Stimulated activated CD4-positive, alpha-beta T cell treated with anti-CD3 and anti-CD28 coated beads, TNF-alpha, amount 100 ng/mL, for 24 hours (primary cell): ENCODE results near the gene DNAJC27.
A peak's percentile ranks its signal among the peaks of the same experiment; 100 is the strongest.

Experiments
- DNase-seq, 3 experiments: peaks; one replicate each; pipeline ENCODE4 v3.0.0-alpha.2; 2020; ENCODE audit warnings: low read depth in 3 of 3

The DNAJC27 gene

GRCh38 chr2:24926220-24926601 lies 45.5 kb downstream of the DNAJC27 start:
- no peak for DNase-seq

- no peak for DNase-seq
These were observed 45.9 kb downstream of the DNAJC27 start for GRCh38 chr2:24925815-24926214.

GRCh38 chr2:24924732-24925131 lies 47.0 kb downstream of the DNAJC27 start:
- no peak for DNase-seq

GRCh38 chr2:24924266-24924665 lies 47.5 kb downstream of the DNAJC27 start:
- DNase-seq = no peak

- no peak for DNase-seq
These were observed 48.6 kb downstream of the DNAJC27 start for GRCh38 chr2:24923106-24923505.

GRCh38 chr2:24922556-24922955 lies 49.2 kb downstream of the DNAJC27 start:
- no peak for DNase-seq

- peak in 1 of 3 experiments; percentile 20 for DNase-seq
These were observed 50.8 kb downstream of the DNAJC27 start for GRCh38 chr2:24920809-24921441.

GRCh38 chr2:24920098-24920808 lies 51.5 kb downstream of the DNAJC27 start, which contains the start of gene ADCY3:
TSS of gene ADCY3 (minus strand) at chr2:24920237. CDS start at chr2:24918987, 1,250 bp downstream.
- peak; percentile 28 to 69 (median 35) for DNase-seq

- peak in 1 of 3 experiments; percentile 52 for DNase-seq
These were observed 52.2 kb downstream of the DNAJC27 start for GRCh38 chr2:24919506-24920097.

- DNase-seq = peak in 2 of 3 experiments; percentile 13 to 69
These were observed 52.7 kb downstream of the DNAJC27 start for GRCh38 chr2:24919037-24919505.

- DNase-seq = no peak
These were observed 53.3 kb downstream of the DNAJC27 start for GRCh38 chr2:24918326-24919036.

GRCh38 chr2:24917731-24918325 lies 53.9 kb downstream of the DNAJC27 start:
- DNase-seq = no peak

GRCh38 chr2:24917086-24917485 lies 54.7 kb downstream of the DNAJC27 start:
- DNase-seq = peak in 1 of 3 experiments; percentile 20

- DNase-seq = no peak
These were observed 56.0 kb downstream of the DNAJC27 start for GRCh38 chr2:24915796-24916195.

GRCh38 chr2:24915175-24915574 lies 56.6 kb downstream of the DNAJC27 start:
- DNase-seq = no peak

GRCh38 chr2:24914713-24915112 lies 57.0 kb downstream of the DNAJC27 start:
- no peak for DNase-seq

GRCh38 chr2:24913911-24914310 lies 57.8 kb downstream of the DNAJC27 start:
- no peak for DNase-seq

- DNase-seq = no peak
These were observed 58.8 kb downstream of the DNAJC27 start for GRCh38 chr2:24912986-24913385.

GRCh38 chr2:24912523-24912922 lies 59.2 kb downstream of the DNAJC27 start:
- no peak for DNase-seq

- DNase-seq = no peak
These were observed 61.5 kb downstream of the DNAJC27 start for GRCh38 chr2:24910245-24910644.

- DNase-seq = no peak
These were observed 62.1 kb downstream of the DNAJC27 start for GRCh38 chr2:24909555-24910177.
